Measurements from ENCODE around the gene MED6.

The MED6 gene

DNA sequence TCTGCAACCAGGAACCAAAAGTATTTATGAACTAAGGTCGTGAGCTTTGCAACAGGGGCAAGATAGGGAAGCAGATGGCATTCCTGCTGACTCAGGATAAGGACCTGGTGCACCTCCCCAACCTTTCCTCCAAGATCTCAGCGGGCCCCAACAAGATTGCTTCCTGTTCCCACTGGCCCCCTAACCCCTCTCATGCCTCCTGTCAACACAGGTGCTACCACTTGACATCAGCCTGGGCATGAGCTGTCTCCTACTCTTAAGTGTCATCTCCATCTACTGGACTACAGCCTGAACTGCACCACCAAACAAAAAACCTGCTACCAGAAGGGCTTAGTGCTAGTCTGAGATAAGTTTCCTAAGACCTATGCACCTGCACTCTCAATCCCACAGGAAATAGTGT lies 32.7 kb downstream of the MED6 start:
- TF ChIP-seq GATA2 (IDR thresholded peaks at IDR 0.05; ENCODE audit: low read depth, low read length) (no peak), GATA3 (IDR thresholded peaks at IDR 0.05; ENCODE audit: low read depth, low read length) (no peak)

DNA sequence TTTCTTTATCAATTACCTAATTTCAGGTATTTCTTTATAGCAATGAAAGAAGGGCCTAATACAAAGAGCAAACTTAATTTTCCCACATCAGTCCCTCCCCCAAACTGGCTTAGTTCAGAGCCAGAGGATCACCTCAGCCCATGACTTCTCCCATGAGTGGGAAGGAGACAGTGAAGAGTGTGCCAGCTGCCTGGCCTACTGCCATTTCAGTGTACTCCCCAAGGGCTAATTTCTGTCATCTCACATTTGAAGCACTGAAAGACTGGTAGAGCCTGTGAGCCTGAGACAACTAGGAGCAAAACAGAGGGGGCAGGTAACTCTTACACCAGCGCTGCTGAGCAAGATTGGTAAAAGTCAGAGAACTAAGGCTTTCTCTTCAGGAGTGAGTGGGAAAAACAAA lies 36.6 kb downstream of the MED6 start:
- TF ChIP-seq GATA3 (IDR thresholded peaks at IDR 0.05; ENCODE audit: low read depth, low read length) (no peak), GATA2 (IDR thresholded peaks at IDR 0.05; ENCODE audit: low read depth, low read length) (no peak)

DNA sequence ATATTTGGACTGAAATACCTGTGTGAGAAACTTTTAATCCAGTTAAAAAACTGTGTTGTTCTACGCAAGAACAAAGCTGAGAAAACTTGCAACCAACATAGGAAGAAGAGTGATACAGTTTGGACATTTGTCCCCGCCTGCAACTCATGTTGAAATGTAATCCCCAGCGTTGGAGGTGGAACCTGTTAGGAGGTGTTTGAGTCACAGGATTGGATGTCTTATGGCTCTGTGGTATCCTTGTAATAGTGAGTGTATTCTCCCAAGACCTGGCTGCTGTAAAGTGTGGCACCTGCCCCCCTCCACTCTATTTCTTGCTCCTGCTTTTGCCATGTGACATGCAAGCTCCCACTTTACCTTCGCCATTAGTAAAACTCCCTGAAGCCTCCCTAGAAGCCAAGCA lies 37.0 kb downstream of the MED6 start:
- TF ChIP-seq GATA2 (IDR thresholded peaks at IDR 0.05; ENCODE audit: low read depth, low read length) (no peak), GATA3 (IDR thresholded peaks at IDR 0.05; ENCODE audit: low read depth, low read length) (no peak)

DNA sequence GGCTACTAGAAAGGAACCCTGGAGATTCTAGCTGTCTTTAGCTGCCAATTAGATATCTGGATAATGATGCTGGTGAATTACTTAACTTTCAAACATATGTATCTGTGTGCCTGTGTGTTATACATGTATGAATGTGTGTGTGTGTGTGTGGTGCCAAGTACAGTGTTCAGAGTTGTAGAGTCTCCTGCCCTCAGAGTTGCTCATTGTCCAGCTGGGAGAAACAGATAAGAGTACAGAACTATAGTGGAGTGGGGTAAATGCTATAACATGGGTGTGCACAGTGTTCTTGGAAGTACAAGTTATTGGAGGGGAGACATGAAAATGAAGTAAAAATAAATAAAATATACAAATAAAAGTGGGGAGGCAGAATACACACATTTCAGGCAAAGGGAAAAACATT lies 42.1 kb downstream of the MED6 start:
- TF ChIP-seq GATA2 (IDR thresholded peaks at IDR 0.05; ENCODE audit: low read depth, low read length) (no peak), GATA3 (IDR thresholded peaks at IDR 0.05; ENCODE audit: low read depth, low read length) (no peak)

- TF ChIP-seq GATA2 (IDR thresholded peaks at IDR 0.05; ENCODE audit: low read depth, low read length) (no peak), GATA3 (IDR thresholded peaks at IDR 0.05; ENCODE audit: low read depth, low read length) (no peak)
These were observed 44.6 kb downstream of the MED6 start for GRCh38 chr14:70555890-70556289.

DNA sequence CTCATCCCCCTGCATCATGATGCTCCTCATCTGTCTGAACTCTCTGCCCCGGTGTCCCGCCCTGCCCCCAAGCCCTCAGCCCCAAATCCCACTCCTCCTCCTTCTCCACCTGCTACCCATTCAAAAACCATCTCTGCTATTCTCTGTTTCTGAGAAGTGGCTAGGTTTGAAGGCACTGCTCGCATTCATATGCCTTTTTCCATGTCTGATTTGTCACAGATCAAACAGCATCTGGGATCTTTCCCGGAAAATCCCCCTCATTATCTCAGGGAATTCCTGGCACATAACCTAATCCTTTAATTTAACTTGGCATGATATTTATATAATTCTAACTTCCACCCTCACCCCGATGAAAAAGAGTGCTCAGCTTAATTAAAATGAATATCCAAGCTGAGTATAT lies 62.4 kb downstream of the MED6 start:
- TF ChIP-seq GATA2 (IDR thresholded peaks at IDR 0.05; ENCODE audit: low read depth, low read length) = no peak
- no peak for TF ChIP-seq GATA3 (IDR thresholded peaks at IDR 0.05; ENCODE audit: low read depth, low read length)

- no peak for TF ChIP-seq GATA3 (IDR thresholded peaks at IDR 0.05; ENCODE audit: low read depth, low read length)
- no peak for TF ChIP-seq GATA2 (IDR thresholded peaks at IDR 0.05; ENCODE audit: low read depth, low read length)
These were observed 63.6 kb downstream of the MED6 start for GRCh38 chr14:70536830-70537229.

- no peak for TF ChIP-seq GATA3 (IDR thresholded peaks at IDR 0.05; ENCODE audit: low read depth, low read length)
- no peak for TF ChIP-seq GATA2 (IDR thresholded peaks at IDR 0.05; ENCODE audit: low read depth, low read length)
These were observed 65.6 kb downstream of the MED6 start, which contains the start of gene ADAM20 for GRCh38 chr14:70534904-70535303. Gene ADAM20, minus strand, starts transcription at chr14:70535004. Its CDS starts 10,247 bp downstream, at chr14:70524757.
